ENCODE measurements around the gene TUT4.

The TUT4 gene

GRCh38 chr1:52533713-52534112 is 19.2 kb downstream of the TUT4 start:
- TF ChIP-seq REST (IDR thresholded peaks at IDR 0.05; ENCODE audit: low read depth) (no peak), CREB1 (IDR thresholded peaks at IDR 0.05; ENCODE audit: low read depth) (no peak), TEAD4 (IDR thresholded peaks at IDR 0.05) (no peak), USF1 (IDR thresholded peaks at IDR 0.05) (no peak), CEBPB (IDR thresholded peaks at IDR 0.05) (no peak), YY1 (IDR thresholded peaks at IDR 0.05; ENCODE audit: low read depth) (no peak)
- TF ChIP-seq, protein P1, sequence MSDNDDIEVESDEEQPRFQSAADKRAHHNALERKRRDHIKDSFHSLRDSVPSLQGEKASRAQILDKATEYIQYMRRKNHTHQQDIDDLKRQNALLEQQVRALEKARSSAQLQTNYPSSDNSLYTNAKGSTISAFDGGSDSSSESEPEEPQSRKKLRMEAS (IDR thresholded peaks at IDR 0.05), result no peak

DNA sequence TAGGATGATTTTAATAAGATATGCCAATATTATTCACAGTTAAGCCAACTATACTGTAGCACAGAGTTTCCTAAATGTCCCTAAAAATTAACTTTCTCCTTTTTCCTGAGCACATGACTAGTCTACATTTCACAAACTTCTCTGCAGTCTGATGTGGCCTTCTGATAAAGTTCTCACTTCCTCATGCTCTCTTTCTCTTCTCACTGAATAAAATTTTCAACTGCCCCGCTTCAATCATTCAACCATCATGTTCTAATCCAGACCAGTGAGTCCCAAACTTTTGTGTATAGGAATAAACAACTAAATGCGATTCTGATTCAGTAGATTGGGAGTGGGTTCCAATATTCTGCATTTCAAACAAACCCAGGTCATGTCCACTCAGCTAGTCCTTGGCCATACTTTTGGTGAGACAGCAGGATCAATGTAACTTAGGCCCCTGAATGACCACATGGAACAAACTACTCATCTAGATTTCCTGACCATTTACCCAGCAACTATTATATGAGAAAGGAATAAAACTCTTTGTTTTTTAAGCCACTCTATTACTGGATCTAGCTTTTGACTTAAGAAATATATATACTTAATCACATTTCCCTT is 20.1 kb downstream of the TUT4 start:
- TF ChIP-seq, protein P1 (IDR thresholded peaks at IDR 0.05), result no peak
- no peak for TF ChIP-seq CEBPB (IDR thresholded peaks at IDR 0.05)
- no peak for TF ChIP-seq YY1 (IDR thresholded peaks at IDR 0.05; ENCODE audit: low read depth)
- TF ChIP-seq RAD21 (IDR thresholded peaks at IDR 0.05; ENCODE audit: low read depth), result no peak
- no peak for TF ChIP-seq CREB1 (IDR thresholded peaks at IDR 0.05; ENCODE audit: low read depth)
- TF ChIP-seq FOXM1 (IDR thresholded peaks at IDR 0.05; ENCODE audit: borderline replicate concordance, low read depth), result no peak
- no peak for TF ChIP-seq NFIC (IDR thresholded peaks at IDR 0.05)
- TF ChIP-seq TEAD4 (IDR thresholded peaks at IDR 0.05), result no peak
- no peak for TF ChIP-seq REST (IDR thresholded peaks at IDR 0.05; ENCODE audit: low read depth)
- no peak for TF ChIP-seq USF1 (IDR thresholded peaks at IDR 0.05)
- TF ChIP-seq TCF12 (IDR thresholded peaks at IDR 0.05; ENCODE audit: low read depth), result no peak
- no peak for TF ChIP-seq EGR1 (IDR thresholded peaks at IDR 0.05)
- no peak for TF ChIP-seq EP300 (IDR thresholded peaks at IDR 0.05; ENCODE audit: borderline replicate concordance)
- no peak for TF ChIP-seq TAF1 (IDR thresholded peaks at IDR 0.05; ENCODE audit: low read depth)
- TF ChIP-seq ZBTB7A (IDR thresholded peaks at IDR 0.05; ENCODE audit: low read depth), result no peak

- TF ChIP-seq FOXM1 (IDR thresholded peaks at IDR 0.05; ENCODE audit: borderline replicate concordance, low read depth), result no peak
- TF ChIP-seq REST (IDR thresholded peaks at IDR 0.05; ENCODE audit: low read depth), result no peak
- TF ChIP-seq USF1 (IDR thresholded peaks at IDR 0.05), result no peak
- TF ChIP-seq TCF12 (IDR thresholded peaks at IDR 0.05; ENCODE audit: low read depth), result no peak
- TF ChIP-seq TEAD4 (IDR thresholded peaks at IDR 0.05), result no peak
- TF ChIP-seq EP300 (IDR thresholded peaks at IDR 0.05; ENCODE audit: borderline replicate concordance), result no peak
These were observed 20.6 kb downstream of the TUT4 start for GRCh38 chr1:52532247-52532646.

GRCh38 chr1:52531249-52531872 is 21.5 kb downstream of the TUT4 start:
- TF ChIP-seq RAD21 (IDR thresholded peaks at IDR 0.05; ENCODE audit: low read depth), result no peak
- no peak for TF ChIP-seq TAF1 (IDR thresholded peaks at IDR 0.05; ENCODE audit: low read depth)
- TF ChIP-seq, protein P1 (IDR thresholded peaks at IDR 0.05), result no peak
